Fibroblast of pulmonary artery (primary cell): ENCODE data around the gene SORCS1.

Source experiments
- DNase-seq: peaks from one replicate; pipeline ENCODE4 v3.0.0-alpha.2; 2010; ENCODE audit warnings: low read depth
- H3K4me3 ChIP-seq: replicated peaks from 2 replicates; pipeline ENCODE4 v1.5.1; 2011; ENCODE audit warnings: low read depth, mild to moderate bottlenecking, control low read depth, low read length, moderate library complexity
- TF ChIP-seq, protein P1 (sequence below): IDR thresholded peaks from 2 replicates; pipeline ENCODE4 v1.5.1; 2011; ENCODE audit warnings: mild to moderate bottlenecking, control low read depth, low read length, inconsistent platforms; ENCODE audit errors: missing control alignments

The SORCS1 gene

GRCh38 chr10:106764360-106764759, 400.1 kb downstream of the SORCS1 start:
- TF ChIP-seq, protein P1, sequence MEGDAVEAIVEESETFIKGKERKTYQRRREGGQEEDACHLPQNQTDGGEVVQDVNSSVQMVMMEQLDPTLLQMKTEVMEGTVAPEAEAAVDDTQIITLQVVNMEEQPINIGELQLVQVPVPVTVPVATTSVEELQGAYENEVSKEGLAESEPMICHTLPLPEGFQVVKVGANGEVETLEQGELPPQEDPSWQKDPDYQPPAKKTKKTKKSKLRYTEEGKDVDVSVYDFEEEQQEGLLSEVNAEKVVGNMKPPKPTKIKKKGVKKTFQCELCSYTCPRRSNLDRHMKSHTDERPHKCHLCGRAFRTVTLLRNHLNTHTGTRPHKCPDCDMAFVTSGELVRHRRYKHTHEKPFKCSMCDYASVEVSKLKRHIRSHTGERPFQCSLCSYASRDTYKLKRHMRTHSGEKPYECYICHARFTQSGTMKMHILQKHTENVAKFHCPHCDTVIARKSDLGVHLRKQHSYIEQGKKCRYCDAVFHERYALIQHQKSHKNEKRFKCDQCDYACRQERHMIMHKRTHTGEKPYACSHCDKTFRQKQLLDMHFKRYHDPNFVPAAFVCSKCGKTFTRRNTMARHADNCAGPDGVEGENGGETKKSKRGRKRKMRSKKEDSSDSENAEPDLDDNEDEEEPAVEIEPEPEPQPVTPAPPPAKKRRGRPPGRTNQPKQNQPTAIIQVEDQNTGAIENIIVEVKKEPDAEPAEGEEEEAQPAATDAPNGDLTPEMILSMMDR, result no peak
- no peak overlapping the region for H3K4me3 ChIP-seq
- no peak for DNase-seq

- TF ChIP-seq, protein P1, result no peak
- DNase-seq, result no peak
- no peak overlapping the region for H3K4me3 ChIP-seq
These were observed 402.6 kb downstream of the SORCS1 start for GRCh38 chr10:106761906-106762305.

DNA sequence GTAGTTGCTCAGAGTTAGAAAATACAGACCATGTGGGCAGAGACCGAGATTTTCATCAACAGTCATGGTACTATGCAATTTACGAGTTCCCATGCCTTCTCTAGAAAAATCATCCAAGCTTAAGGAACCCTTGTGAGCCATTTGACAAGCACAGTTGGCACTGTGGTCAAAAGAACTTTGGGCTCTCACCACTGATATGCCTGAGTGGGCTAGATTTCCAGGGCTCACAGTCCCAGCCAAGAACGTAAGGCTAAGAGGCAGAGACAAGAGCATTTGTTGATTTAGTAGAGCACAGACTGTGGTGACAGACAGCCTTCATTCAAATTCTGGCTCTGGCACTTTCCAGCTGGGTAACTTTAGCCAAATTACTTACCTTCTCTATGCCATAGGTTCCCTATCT, 407.0 kb downstream of the SORCS1 start:
- H3K4me3 ChIP-seq, result no peak overlapping the region
- no peak for DNase-seq
- TF ChIP-seq, protein P1, result no peak

DNA sequence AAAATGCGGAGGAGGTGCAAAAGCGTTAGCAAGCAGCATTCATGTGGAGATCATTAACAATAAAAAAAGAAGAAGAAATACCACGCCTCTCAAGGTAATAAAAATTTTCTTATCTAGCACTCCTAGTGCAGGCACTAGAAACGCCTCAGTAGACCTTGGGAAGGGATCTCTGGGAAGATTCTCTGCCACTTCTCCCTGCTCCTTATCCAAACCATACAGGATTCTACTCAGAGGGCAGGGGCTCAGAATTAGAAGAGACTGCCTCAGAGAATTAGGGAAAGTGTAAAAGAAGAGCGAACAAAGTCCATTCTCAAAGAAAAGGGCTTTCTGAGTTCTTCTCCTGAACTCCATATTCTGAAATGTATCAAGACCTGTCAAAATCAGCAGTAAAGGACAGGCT, 413.4 kb downstream of the SORCS1 start:
- DNase-seq, result no peak
- no peak overlapping the region for H3K4me3 ChIP-seq
- TF ChIP-seq, protein P1, result no peak

DNA sequence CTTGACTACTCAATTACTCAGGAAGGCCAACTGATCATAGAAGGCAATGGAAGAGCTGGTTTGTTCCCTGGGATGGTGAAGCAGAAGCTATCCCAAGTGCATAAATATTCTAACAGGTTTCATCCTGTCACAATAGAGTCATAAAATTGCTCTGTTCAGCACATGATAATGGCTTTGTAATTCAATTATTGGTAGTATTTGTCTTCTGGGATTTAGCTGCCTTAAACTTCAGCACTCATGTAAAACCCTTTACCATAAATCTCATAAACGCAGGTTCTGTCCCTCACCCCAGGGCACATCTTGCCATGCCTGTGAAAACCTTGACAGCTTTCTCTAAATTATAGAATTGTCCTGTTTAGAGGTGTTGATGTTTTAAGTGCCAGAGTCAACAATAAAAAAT, 417.6 kb downstream of the SORCS1 start:
- TF ChIP-seq, protein P1, result no peak
- no peak for DNase-seq
- H3K4me3 ChIP-seq, result no peak overlapping the region

DNA sequence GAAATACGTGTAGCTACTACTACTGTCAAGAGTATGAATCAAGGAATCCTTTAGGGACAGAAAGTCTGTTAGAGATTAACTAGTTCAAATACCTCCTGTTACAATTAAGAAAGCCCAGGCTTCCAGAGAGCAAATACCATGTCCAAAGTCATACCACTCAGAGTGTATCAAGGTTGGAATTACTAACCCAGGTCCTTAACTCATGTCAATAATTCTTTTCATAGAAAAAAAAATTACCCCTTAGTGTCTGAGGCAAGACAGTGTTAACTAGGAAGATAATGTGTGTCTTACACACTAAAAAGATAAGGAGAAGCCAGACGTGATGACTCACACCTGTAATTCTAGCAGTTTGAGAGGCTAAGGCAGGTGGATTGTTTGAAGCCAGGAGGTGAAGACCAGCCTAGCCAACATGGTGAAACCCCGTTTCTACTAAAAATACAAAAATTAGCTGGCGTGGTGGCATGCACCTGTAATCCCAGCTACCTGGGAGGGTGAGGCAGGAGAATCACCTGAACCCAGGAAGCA, 423.4 kb downstream of the SORCS1 start:
- no peak for DNase-seq
- TF ChIP-seq, protein P1, result no peak
- no peak overlapping the region for H3K4me3 ChIP-seq

DNA sequence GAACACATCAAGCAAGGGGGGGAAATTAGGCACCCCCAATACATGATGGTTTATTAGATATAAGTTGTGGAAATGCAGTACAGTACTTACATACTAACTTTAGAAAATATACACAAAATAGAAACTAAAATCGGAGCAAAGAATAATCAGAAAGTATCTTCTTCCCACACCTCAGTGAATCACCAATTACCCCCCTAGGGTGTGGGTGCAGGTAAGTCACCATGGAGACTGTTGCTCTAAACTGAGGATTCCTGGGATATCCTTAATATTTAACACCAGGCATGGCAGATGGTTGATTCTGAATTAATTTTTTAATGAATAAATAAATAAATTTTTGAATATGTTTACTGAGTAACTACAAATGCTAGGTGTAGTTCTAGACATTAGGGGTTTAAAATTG, 424.4 kb downstream of the SORCS1 start:
- no peak for DNase-seq
- TF ChIP-seq, protein P1, result no peak
- H3K4me3 ChIP-seq, result no peak overlapping the region
